GM19438 (cell line): ENCODE data around the gene P2RY4.
"Not testable (repeated sequence)": the region's sequence is repeated elsewhere in the genome, so short reads cannot be mapped to it uniquely, and the experiment has no call there.

ENCODE experiments used
- ATAC-seq: cut with Tn5 transposase; IDR thresholded peaks from one replicate; pipeline ENCODE4 v1.9.1; 2021; ENCODE audit warnings: low read depth; ENCODE audit not compliant: unreplicated experiment

The P2RY4 gene

GRCh38 chrX:70247252-70247651 is 12.8 kb downstream of the P2RY4 start:
- ATAC-seq, result no peak

DNA sequence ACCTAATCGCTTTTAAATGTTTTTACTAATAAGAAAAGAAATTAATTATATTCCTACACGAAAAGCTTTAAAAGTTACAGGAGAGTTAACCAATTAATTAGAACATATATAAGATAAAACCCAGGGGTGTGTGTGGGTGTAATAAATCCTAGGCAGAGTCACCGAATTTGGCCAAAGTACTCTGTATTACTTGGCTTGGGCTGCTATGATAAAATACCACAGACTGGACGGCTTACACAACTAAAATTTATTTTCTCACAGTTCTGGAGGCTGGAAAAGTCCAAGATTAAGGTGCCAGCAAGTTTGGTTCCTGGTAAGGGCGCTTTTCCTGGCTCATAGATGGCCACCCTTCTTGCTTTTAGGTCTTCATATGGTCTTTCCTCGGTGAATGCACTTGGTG is 15.1 kb downstream of the P2RY4 start:
- ATAC-seq, result no peak

DNA sequence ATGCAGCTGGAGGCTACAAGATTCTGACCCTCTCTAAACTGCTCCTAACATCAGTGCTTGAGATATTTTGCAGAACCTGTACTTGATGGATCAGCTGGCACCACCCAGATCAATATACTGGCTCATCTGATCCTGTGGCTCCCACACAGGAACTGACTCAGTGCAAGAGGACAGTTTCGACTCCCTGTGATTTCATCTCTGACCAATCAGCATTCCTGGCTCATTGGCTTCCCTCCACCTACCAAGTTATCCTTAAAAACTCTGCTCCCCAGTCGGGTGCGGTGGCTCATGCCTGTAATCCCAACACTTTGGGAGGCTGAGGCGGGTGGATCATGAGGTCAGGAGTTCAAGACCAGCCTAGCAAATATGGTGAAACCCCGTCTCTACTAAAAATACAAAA is 16.4 kb downstream of the P2RY4 start:
- ATAC-seq, result not testable (repeated sequence)

- no peak for ATAC-seq
Measured at GRCh38 chrX:70241501-70241900, 18.5 kb downstream of the P2RY4 start.

DNA sequence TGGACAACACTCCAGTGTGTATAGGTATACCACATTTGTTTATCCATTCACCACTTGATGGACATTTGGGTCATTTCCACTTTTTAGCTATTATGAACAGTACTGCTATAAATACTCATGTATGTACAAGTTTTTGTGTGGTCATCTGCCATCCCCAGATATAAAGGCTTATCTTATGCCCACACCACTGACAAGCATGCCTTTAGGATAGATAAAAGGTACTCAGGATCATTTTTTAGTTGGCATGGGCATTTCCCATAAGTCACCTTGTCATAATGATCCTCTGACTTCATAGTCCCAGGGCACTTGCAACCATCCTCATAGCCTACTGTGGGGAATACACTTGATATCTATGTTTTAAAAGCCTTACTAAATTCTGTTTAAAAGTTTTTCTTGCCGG is 19.3 kb downstream of the P2RY4 start:
- no peak for ATAC-seq

DNA sequence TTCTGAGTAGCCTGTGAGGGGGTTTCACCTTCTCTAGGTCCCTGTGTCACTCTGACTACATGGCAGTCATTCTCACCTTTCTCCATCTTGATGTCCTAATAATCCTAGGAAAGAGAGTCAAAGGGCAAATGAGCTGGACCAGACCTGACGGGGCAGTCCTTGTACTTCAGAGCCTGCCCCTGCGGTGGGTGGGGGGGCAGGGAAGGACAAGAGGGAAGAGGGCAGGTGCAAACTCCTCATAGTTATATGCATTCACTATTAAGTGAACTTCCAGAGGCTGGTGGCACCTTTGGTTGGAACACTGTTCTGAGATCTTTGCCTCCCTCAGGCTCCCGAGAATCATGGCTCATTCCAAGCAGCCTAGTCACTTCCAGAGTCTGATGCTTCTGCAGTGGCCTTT is 25.6 kb downstream of the P2RY4 start, which contains the start of gene AWAT1:
Gene AWAT1 (plus strand): TSS at position 301 of the 400 bp plus-strand sequence. CDS start 41 bp downstream, at position 342.
- no peak for ATAC-seq

- ATAC-seq, result no peak
Measured at GRCh38 chrX:70231666-70232065, 28.3 kb downstream of the P2RY4 start.

- no peak for ATAC-seq
Measured at GRCh38 chrX:70226687-70227086, 33.3 kb downstream of the P2RY4 start.

DNA sequence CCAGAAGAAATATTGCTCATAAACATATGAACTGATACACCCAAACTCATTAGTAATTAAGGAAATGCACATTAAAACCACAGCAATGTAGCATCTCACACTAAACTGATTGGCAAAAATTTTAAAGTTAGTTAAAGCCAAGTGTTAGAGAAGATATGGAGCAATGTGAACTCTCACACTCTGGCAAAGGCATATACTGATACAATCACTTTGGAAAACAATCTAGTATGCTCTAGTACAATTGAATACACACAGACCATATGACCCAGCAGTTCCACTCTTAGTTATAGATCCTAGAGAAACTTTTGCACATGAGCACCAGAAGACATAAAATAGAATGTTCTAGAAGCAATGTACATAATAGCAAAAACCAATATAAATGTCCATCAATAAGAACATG is 34.0 kb downstream of the P2RY4 start:
- no peak for ATAC-seq

GRCh38 chrX:70219938-70220764 is 39.9 kb downstream of the P2RY4 start:
- ATAC-seq, result no peak

DNA sequence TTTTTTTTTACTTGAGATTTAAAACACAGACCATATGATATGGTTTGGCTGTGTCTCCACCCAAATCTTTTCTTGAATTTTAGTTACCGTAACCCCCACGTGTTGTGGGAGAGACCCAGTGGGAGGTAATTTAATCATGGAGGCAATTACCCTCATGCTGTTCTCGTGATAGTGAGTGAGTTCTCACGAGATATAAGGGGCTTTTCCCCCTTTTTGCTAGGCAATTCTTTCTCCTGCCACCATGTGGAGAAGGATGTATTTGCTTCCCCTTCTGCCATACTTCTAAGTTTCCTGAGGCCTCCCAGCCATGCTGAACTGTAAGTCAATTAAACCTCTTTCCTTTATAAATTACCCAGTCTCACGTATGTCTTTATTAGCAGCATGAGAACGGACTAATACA is 50.4 kb downstream of the P2RY4 start:
- ATAC-seq, result not testable (repeated sequence)

DNA sequence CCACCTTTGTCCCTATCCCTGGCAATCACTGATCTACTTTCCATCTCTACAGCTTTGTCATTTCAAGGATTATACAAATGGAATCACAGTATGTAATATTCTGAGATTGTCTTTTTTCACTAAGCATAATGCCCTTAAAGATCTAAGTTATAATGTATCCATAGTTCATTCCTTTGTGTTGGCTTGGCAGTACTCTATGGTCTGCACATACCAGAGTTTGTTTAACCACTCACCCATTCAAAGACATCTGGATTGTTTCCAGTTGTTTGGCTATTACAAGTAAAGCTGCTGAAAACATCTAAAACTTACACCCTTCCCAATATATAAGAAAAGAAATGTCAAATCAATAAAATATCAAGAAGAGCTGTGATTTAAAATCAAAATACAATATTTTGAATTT is 51.5 kb downstream of the P2RY4 start:
- no peak for ATAC-seq
